ES-I3 (cell line): Measurements from ENCODE around the gene DCX.

ENCODE experiments used
- H3K36me3 ChIP-seq: 2 replicates; pipeline ENCODE4 v1.6.1; 2013; ENCODE audit warnings: mild to moderate bottlenecking, low read length, control low read depth, moderate library complexity; ENCODE audit not compliant: insufficient read depth
- H3K4me1 ChIP-seq: 2 replicates; pipeline ENCODE4 v1.6.1; 2013; ENCODE audit warnings: mild to moderate bottlenecking, control low read depth, low read length; ENCODE audit not compliant: insufficient read depth
- H3K9ac ChIP-seq: 2 replicates; pipeline ENCODE4 v1.6.1; 2013; ENCODE audit warnings: low read depth, mild to moderate bottlenecking, low read length, moderate library complexity
- H3K9me3 ChIP-seq: 2 replicates; pipeline ENCODE4 v1.6.1; 2013; ENCODE audit warnings: mild to moderate bottlenecking, low read length, moderate library complexity; ENCODE audit not compliant: control insufficient read depth, insufficient read depth

DCX gene

DNA sequence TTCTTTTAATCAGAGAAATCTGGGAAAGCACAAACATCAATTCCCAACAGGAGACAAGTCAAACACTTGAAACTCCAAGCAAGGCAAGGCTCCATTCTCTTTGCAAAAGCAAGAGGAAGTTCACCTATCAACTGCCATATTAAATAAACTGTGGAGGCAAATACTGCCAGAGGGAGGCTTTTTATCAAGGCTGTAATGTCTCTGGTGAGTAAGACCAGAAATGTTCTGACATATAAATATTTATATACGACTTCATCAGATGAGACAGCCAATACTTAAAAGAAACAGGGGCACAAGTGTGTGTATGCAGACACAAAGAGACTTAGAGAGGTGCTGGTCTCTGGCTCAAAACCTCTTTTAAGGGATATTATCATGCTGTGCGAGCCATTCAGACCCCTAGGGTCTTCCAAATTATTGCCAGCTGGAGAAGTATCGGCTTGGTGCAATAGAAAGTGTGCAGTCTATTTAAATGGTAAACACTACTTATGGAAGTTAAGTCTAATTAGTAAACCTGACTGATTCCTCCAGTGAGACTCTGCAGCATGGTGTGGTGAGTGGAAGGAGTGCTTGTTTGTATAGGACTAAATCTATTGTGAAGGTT lies 24.4 kb downstream of the DCX start:
- peaks cover 6% of the 10 kb centered on the region for H3K4me1 ChIP-seq
- no peaks in the 10 kb centered on the region for H3K9me3 ChIP-seq
- no peaks in the 10 kb centered on the region for H3K36me3 ChIP-seq
- H3K9ac ChIP-seq: no peak overlapping the region

- H3K4me1 ChIP-seq: peaks cover 6% of the 10 kb centered on the region
- no peaks in the 10 kb centered on the region for H3K9me3 ChIP-seq
- no peak overlapping the region for H3K9ac ChIP-seq
- H3K36me3 ChIP-seq: no peaks in the 10 kb centered on the region
These were observed 25.3 kb downstream of the DCX start for GRCh38 chrX:111386615-111387233.

DNA sequence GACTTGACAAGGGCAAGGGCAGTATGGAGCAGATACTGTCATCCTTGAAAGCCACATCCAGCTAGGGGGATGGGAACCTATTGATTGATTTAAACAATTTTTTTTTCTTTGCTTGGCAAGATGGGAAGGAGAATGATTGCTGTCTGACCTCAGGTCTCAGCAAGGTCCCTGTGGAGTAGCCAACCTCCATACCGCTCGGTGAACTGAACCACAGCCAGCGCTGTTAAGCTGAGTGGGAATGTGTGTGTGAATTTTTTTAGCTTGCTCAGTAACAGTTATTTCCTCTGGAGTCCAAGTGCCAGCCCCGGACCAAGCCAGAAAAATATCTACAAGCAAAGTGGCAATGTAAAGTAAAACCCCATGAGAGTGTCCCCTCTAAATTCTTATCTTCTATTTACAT lies 25.9 kb downstream of the DCX start:
- Histone ChIP-seq H3K4me1 (peaks cover 6% of the 10 kb centered on the region), H3K9ac (no peak overlapping the region), H3K9me3 (no peaks in the 10 kb centered on the region), H3K36me3 (no peaks in the 10 kb centered on the region)

GRCh38 chrX:111382277-111382676 lies 29.7 kb downstream of the DCX start:
- Histone ChIP-seq H3K36me3 (no peaks in the 10 kb centered on the region), H3K9me3 (no peaks in the 10 kb centered on the region), H3K4me1 (peaks cover 5% of the 10 kb centered on the region), H3K9ac (no peak overlapping the region)

GRCh38 chrX:111376897-111377578 lies 35.0 kb downstream of the DCX start:
- Histone ChIP-seq H3K9ac (no peak overlapping the region), H3K36me3 (no peaks in the 10 kb centered on the region), H3K4me1 (peaks cover 20% of the 10 kb centered on the region), H3K9me3 (no peaks in the 10 kb centered on the region)

DNA sequence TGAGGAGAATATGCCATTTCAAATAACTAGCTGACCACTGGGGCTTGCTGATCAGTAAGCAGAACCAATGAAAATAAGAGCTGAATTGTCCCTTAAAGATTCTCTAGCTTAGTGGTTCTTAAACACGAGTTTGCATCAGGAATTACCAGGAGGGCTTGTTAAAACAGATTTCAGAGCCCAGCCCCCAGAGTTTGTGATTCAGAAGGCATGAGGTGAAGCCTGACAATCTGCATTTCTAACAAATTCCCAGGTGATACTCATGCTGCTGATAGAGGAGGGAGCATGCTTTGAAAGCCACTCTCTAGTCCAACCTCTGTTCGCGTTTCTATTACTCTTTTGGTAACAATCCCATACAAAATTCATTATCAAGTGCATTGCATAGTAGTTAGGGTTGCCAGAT lies 35.5 kb downstream of the DCX start:
- H3K4me1 ChIP-seq: peaks cover 23% of the 10 kb centered on the region
- no peak overlapping the region for H3K9ac ChIP-seq

GRCh38 chrX:111375747-111376146 lies 36.2 kb downstream of the DCX start:
- Histone ChIP-seq H3K4me1 (peaks cover 23% of the 10 kb centered on the region), H3K9ac (no peak overlapping the region), H3K36me3 (no peaks in the 10 kb centered on the region), H3K9me3 (no peaks in the 10 kb centered on the region)

More for the DNA sequence above, 35.5 kb downstream of the DCX start:
- Histone ChIP-seq H3K36me3 (no peaks in the 10 kb centered on the region), H3K9me3 (no peaks in the 10 kb centered on the region)

DNA sequence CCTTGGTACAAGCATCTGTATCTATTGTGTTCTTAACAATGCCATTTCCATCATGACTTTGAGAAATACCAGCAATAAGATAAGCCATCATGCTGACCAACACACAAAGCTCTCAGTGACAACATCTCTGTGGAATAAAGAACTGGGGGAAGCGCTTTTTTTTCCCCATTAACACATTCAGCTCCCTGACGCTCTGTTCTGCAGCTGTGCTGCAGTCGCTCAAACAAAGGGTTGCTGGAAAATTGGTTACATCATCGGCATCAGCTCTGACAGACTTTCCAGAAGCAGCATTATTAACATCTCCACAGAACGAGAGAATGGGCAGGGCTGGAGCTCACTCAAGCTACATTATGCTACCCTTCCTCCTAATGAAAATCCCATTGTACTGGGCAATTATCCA lies 39.9 kb downstream of the DCX start:
- no peak overlapping the region for H3K9ac ChIP-seq
- H3K9me3 ChIP-seq: no peaks in the 10 kb centered on the region
- H3K4me1 ChIP-seq: peaks cover 21% of the 10 kb centered on the region
- H3K36me3 ChIP-seq: no peaks in the 10 kb centered on the region

DNA sequence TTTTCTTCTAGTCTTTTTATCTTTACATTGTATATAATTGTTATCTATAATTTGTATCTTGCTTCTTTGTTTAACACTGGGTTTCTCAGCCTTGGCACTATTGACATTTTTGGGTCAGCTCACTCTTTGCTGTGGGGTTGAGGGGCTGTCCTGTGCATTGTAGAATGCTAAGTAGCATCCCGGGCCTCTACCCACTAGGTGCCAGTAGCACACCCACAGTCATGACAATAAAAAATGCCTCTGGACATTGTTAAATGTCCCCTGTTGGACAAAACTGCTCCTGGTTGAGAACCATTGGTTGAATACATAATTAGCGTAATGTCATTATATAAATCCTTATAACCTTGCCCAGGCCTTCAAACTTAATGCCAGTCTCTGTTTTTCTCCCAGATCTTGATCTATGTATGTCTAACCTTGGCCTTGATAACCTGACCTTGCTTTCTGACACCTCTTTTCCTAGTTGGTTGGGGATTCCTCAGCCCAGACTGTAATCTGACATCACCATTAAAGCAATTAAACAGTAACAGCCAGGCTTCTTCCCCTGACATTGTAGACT lies 46.1 kb downstream of the DCX start:
- H3K9me3 ChIP-seq: no peaks in the 10 kb centered on the region
- no peak overlapping the region for H3K9ac ChIP-seq
- H3K4me1 ChIP-seq: 0 out of 2 replicates have a peak, but pooled peaks cover 6% of the 10 kb centered on the region
- H3K36me3 ChIP-seq: no peaks in the 10 kb centered on the region

DNA sequence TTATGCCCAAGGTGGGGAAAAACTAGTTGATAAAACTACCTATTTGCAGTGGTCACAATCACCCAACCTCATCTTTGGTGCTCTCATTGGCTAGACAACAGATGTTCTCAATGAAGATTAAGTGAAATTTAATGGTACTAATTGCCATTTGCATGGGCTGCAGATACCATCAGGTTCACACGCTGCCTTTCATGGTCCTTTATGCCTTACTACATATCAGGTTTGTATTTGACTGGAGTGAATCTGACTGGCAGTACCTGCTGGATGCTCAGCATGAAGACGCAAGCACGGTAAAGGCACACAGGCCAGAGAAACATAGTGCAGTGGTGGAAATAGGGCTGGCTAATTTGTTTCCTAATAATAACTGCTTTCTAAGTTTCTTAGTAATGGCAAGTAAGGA lies 48.3 kb downstream of the DCX start:
- H3K36me3 ChIP-seq: no peaks in the 10 kb centered on the region
- no peak overlapping the region for H3K9ac ChIP-seq
- no peaks in the 10 kb centered on the region for H3K9me3 ChIP-seq
- 0 out of 2 replicates have a peak, but pooled peaks cover 2% of the 10 kb centered on the region for H3K4me1 ChIP-seq

DNA sequence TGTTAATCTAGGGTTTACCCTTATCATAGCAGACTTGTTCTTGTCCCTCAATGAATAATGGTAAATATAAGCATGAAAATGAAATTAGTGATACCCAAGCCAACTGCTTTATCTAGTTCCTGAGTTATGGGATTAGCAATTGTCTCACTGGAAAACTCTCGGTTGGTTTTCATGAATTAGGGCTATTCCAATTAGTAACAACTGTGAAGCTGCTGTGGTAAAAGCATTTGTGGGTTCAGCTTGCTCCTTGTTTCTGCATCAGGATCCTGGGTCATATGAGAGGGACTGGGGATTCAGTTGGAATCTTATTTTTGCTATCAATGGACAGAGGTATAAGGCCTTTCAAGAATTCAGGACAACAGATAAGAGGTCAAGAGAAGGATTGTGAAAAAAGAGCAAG lies 50.2 kb downstream of the DCX start:
- Histone ChIP-seq H3K4me1 (no peaks in the 10 kb centered on the region), H3K9me3 (0 out of 2 replicates have a peak, but pooled peaks cover 4% of the 10 kb centered on the region), H3K36me3 (no peaks in the 10 kb centered on the region)

DNA sequence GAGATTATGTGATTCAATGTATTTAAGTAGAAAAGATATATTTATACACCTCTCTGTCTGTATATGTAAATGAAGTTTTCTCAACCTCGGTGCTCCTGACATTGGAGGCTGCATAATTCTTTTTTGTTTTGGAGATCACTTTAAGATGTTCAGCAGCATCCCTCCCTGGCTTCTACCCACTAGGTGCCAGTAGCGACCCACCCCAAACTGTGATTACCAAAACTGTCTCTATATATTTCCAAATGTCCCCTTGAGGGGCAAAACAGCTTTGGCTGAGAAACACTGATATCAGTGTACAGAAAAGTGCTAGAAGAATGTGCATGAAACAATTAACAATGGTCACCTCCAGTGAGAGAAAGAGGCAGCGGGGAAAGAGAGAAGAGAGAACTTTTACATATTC lies 51.2 kb downstream of the DCX start:
- H3K9me3 ChIP-seq: 0 out of 2 replicates have a peak, but pooled peaks cover 4% of the 10 kb centered on the region
- no peaks in the 10 kb centered on the region for H3K36me3 ChIP-seq
- no peak overlapping the region for H3K9ac ChIP-seq
- no peaks in the 10 kb centered on the region for H3K4me1 ChIP-seq

More for the DNA sequence above, 50.2 kb downstream of the DCX start:
- no peak overlapping the region for H3K9ac ChIP-seq

DNA sequence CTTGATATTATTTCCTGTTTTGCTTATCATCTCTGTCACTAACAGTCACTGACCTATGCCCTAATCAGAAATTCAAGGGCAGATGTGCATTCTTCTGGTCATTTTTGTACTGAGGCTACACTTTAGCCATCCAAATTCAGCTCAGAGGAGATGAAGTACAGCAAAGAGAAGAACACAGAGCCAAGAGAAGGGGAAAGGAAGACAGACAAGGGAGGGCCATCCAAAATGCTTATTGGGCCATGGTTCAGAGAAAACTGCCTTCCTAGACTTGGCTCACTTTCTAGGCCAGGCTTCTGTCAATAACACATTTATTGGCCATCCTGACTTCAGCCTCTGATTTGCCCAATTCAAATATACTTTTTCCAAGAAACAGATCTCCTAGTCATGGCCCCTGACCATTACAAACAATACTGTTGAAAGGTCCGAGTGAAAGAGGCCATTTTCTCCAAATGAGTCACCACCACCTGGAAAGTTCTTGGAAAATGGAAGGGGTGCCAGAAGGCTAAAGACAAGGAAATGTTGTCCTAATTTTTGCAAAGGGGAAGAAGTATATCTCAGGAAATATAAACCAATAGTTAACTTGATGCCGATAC lies 56.4 kb downstream of the DCX start:
- Histone ChIP-seq H3K9me3 (0 out of 2 replicates have a peak, but pooled peaks cover 4% of the 10 kb centered on the region), H3K9ac (no peak overlapping the region), H3K36me3 (no peaks in the 10 kb centered on the region), H3K4me1 (no peaks in the 10 kb centered on the region)

- Histone ChIP-seq H3K36me3 (no peaks in the 10 kb centered on the region), H3K4me1 (no peaks in the 10 kb centered on the region), H3K9me3 (0 out of 2 replicates have a peak, but pooled peaks cover 4% of the 10 kb centered on the region), H3K9ac (no peak overlapping the region)
These were observed 57.5 kb downstream of the DCX start for GRCh38 chrX:111354496-111354895.
